SK-N-DZ (cell line): ENCODE data around the gene HNRNPUL1. TPM values are rescaled to one million over a fixed set of nuclear protein-coding genes. Genes with fewer than 3 reads are reported as not detected.
"Not testable (repeated sequence)": the region's sequence is repeated elsewhere in the genome, so short reads cannot be mapped to it uniquely, and the experiment has no call there.

Experiments
- DNase-seq: peaks from one replicate; pipeline ENCODE4 v3.0.0-alpha.2; 2015; ENCODE audit warnings: low spot score
- polyA plus RNA-seq, 2 experiments: library from polyadenylated mRNA; depleted of rRNA; stranded (reverse); fragments of >200 nt; gene quantifications; 2 replicates each; pipeline ENCODE4 v1.2.3, GENCODE V29; 2014

The HNRNPUL1 gene
- polyA plus RNA-seq (2014; cell fraction: cytosol; rRNA removed) = 128 and 132 TPM in 2 replicates
- 50.4 and 50.6 TPM in 2 replicates for polyA plus RNA-seq (2014; cell fraction: nucleus; rRNA removed)

GRCh38 chr19:41263850-41264580 is at the start of gene HNRNPUL1:
HNRNPUL1 (plus strand) TSS chr19:41264372; CDS start chr19:41264504, 132 bp downstream.
- peak; percentile 100 for DNase-seq

DNA sequence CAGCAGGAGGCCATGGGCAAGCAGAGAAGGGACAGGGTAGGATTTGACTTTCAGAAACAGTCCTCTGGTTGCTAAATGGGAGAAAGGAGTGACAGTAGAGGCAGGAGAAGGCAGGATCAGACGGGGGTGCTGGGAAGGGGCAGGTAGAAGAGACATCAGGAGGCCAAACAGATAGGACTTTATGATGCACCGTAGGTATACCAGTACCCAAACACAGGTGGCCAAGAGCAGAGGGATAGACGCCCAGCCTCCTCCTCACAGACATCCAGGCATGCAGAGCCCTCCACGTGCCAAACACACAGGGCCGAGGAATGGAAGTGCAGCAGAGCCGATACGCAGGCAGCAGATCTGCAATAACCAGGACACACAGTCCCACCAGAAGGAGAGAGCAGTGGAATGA is 46.4 kb upstream of the HNRNPUL1 start:
- DNase-seq = no peak

GRCh38 chr19:41218249-41218614 is 45.9 kb upstream of the HNRNPUL1 start:
- no peak for DNase-seq

- no peak for DNase-seq
Measured at GRCh38 chr19:41218615-41219507, 45.3 kb upstream of the HNRNPUL1 start, which contains the start of gene AXL. AXL (plus strand) TSS chr19:41219223; CDS start chr19:41219393, 170 bp downstream.

- no peak for DNase-seq
Measured at GRCh38 chr19:41219924-41220567, 44.1 kb upstream of the HNRNPUL1 start.

DNA sequence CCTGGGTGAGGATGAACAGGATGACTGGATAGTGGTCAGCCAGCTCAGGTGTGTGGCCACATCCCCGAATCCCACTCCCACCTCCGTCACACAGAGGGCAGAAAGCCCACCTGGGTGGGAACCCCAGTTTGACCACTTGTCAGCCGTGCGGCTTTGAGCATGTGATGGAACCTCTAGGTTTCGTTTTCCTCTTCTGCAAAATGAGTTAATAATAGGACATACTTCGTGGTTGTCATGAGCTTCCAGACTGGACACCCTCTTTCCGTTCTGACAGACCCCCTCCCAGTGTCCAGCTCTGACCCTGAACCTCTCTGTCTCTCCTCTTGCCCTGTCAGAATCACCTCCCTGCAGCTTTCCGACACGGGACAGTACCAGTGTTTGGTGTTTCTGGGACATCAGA is 43.4 kb upstream of the HNRNPUL1 start:
- no peak for DNase-seq

GRCh38 chr19:41221514-41222205 is 42.5 kb upstream of the HNRNPUL1 start:
- DNase-seq = no peak

DNA sequence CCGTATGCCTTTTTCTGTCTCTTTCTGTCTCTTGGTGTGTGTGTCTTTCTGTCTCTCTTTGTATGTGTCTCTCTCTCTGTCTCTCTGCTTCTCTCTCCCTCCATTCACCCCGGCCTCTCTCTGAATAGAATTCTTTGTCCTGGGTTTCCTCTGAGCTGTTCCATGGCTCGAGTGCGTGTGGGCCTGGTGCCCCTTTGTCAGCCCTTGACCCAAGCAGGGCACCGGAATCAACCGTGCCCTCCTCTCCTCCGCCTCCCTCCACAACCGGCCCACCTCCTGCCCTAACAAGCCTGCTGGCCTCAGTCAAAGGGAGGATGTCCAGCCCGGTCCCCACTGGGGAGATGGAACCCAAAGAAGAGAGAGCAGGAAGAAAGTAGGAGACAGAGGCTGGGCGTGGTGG is 41.9 kb upstream of the HNRNPUL1 start:
- DNase-seq = no peak

GRCh38 chr19:41223431-41224234 is 40.5 kb upstream of the HNRNPUL1 start:
- no peak for DNase-seq

DNA sequence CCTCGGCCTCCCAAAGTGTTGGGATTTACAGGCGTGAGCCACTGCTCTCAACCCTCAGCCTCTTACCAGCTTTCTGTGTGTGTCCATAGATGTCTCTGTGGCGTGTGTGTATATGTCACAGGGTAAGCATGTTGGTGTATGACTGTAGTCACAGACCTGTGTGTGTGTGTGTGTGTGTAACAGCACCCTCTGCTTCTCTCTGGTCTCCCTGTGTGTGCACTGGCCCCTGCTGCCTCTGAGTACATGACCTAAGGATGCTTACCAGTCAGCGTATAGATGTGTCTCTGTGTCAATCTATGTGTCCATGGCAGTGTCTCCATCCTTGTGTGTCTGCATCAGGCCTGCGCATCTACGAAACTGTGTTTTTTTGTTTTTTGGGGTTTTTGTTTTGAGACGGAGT is 39.5 kb upstream of the HNRNPUL1 start:
- DNase-seq = no peak

DNA sequence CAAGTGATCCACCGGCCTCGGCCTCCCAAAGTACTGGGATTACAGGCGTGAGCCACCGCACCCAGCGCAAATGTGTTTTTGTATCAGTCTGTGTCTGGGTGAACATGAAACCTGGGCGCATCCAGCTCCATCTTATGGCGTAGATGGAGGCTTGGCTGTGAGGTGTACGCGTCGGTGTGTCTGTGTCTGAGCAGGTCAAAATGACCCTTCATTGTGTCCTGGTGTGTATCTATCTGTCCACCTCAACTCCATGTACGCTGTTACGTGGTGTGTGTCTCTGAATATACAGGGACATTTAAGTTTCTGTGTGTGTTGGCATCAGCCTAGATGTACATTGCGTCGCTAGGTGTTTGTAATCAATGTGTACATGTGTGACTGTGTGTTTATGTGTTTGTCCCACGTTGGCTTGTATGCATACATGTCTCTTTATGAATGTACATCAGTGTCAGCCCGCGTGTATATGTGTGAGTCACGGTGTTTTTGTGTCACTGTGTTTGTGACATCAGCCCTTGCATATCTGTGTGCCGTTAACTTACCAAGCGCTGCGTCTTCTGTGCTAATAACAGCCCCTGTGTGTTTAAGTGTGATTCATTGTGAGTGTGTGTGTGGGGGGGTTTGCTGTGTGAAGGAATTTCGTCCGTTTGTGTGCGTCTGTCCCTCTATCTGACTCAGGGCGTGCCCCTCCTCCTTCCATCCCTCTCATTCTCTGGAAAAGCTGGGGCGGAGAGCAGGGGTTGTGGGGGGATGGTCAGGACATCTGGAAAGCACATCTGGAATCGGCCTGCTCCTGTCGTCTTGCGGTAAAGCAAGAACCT is 38.7 kb upstream of the HNRNPUL1 start:
- no peak for DNase-seq

- DNase-seq = no peak
Measured at GRCh38 chr19:41226053-41226873, 37.9 kb upstream of the HNRNPUL1 start.

DNA sequence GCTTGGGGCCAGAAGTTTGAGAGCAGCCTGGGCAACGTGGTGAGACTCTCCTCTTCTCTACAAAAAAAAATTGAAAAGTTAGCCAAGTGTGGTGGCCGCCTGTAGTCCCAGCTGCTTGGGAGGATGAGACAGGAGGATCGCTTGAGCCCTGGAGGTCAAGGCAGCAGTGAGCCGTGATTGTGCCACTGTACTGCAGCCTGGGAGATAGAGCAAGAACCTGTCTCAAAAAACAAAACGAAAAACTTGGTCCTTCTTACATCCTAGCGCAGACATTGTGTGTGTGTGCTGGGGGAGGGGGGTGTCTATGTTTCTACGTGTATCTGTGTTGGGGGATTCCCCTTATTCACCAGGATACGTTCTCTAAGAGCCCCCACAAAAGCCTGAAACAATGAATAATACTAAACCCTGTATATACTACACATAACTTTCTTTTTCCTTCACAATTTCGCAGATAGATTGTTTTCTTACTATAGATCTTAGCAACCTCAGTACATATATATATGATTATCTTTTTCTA is 37.2 kb upstream of the HNRNPUL1 start:
- no peak for DNase-seq

GRCh38 chr19:41228486-41228885 is 35.7 kb upstream of the HNRNPUL1 start:
- DNase-seq = no peak

- DNase-seq = not testable (repeated sequence)
Measured at GRCh38 chr19:41229338-41229737, 34.8 kb upstream of the HNRNPUL1 start.

- no peak for DNase-seq
Measured at GRCh38 chr19:41230067-41230857, 33.9 kb upstream of the HNRNPUL1 start.

DNA sequence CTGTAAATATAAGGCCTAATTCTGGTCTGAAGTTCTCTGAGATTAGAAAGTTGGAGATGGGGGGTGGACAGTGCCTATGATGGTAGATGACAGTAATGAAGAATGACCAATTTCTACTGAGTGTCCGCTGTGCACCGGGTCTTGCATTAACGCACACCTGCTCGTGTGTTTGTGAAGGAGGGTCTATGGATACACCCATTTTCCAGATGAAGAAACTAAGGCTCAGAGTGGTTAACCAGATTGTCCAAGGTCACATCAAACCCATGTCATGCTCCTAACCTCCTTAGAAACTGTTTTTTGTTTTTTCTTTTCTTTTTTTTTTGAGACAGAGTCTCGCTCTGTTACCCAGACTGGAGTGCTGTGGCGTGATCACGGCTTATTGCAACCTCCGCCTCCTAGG is 31.5 kb upstream of the HNRNPUL1 start:
- no peak for DNase-seq
